HCT116 (cell line): Measurements from ENCODE around the gene IMMT.

ENCODE experiments used
- CBX3 ChIP-seq: IDR thresholded peaks from 2 replicates; pipeline ENCODE4 v1.6.1; 2012; ENCODE audit warnings: low read depth
- CEBPB ChIP-seq: IDR thresholded peaks from 2 replicates; pipeline ENCODE4 v1.6.1; 2012; ENCODE audit warnings: low read depth
- EGR1 ChIP-seq: IDR thresholded peaks from 2 replicates; pipeline ENCODE4 v1.6.1; 2012; ENCODE audit warnings: low read depth
- EZH2 ChIP-seq: fragments of 200-600 bp; sonication (generic); IDR thresholded peaks from 2 replicates; pipeline ENCODE4 v1.6.1; 2017; ENCODE audit warnings: antibody characterized with exemption, mixed run types
- POLR2A ChIP-seq: IDR thresholded peaks from 2 replicates; pipeline ENCODE4 v1.7.0; 2011; ENCODE audit warnings: borderline replicate concordance; ENCODE audit not compliant: insufficient read depth, insufficient read length; ENCODE audit errors: extremely low read depth
- POLR2AphosphoS5 ChIP-seq: IDR thresholded peaks from 2 replicates; pipeline ENCODE4 v1.6.1; 2011; ENCODE audit warnings: mild to moderate bottlenecking, low read depth, low read length, moderate library complexity
- SIN3A ChIP-seq: IDR thresholded peaks from 2 replicates; pipeline ENCODE4 v1.6.1; 2012; ENCODE audit warnings: low read depth
- SP1 ChIP-seq: IDR thresholded peaks from 2 replicates; pipeline ENCODE4 v1.6.1; 2012; ENCODE audit warnings: low read depth
- TF ChIP-seq, protein P1 (sequence below): IDR thresholded peaks from 2 replicates; pipeline ENCODE4 v1.6.1; 2012
- TF ChIP-seq, protein P2 (sequence below), 3 experiments: fragments of 200-600 bp in 1 of 3; sonication (generic) in 1 of 3; IDR thresholded peaks in 2 of 3; conservative IDR thresholded peaks in 1 of 3; 2 replicates each; pipeline ENCODE4 v1.5.1; 2012 to 2017; ENCODE audit warnings: low read depth in 2 of 3, low read length in 2 of 3, antibody characterized with exemption in 1 of 3, borderline replicate concordance in 1 of 3, control low read depth in 1 of 3, mild to moderate bottlenecking in 1 of 3, mixed read lengths in 1 of 3, mixed run types in 1 of 3, moderate library complexity in 1 of 3; ENCODE audit not compliant: insufficient read depth in 1 of 3
- TF ChIP-seq, protein P3 (sequence below): IDR thresholded peaks from 2 replicates; pipeline ENCODE4 v1.6.1; 2012

DNA sequence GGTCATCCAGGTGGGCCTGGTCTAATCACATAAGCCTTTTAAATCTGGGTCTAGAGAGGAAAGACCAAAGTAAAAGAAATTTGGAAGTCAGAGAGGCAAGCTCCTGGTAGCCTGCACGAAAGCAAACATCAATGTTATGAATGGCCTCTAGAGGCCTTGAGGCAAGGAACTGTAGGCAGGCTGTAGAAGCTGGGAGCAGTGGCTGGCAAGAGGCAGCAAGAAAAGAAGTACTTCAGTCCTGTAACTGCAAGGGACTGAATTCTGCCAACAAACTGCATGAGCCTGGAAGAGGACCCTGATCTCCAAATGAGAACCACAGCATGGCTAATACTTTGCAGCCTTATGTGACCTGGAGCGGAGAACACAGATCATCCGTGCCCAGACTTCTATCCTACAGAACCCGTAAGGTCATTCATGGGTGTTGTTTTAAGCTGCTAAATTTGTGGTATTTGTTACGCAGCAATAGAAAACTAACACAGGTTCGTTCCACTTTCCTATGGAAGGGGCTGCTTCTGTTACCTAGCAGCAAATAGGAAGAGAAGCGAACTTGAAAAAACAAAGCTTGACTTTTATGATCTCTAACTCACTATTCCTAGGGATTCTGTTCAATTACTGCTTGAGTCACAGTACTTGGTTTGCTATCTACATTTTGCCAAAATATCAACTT lies 1.2 kb downstream of the IMMT start:
- TF ChIP-seq, protein P1, sequence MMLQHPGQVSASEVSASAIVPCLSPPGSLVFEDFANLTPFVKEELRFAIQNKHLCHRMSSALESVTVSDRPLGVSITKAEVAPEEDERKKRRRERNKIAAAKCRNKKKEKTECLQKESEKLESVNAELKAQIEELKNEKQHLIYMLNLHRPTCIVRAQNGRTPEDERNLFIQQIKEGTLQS, result no peak
- no peak for TF ChIP-seq CEBPB
- TF ChIP-seq CBX3, result no peak
- TF ChIP-seq, protein P2, sequence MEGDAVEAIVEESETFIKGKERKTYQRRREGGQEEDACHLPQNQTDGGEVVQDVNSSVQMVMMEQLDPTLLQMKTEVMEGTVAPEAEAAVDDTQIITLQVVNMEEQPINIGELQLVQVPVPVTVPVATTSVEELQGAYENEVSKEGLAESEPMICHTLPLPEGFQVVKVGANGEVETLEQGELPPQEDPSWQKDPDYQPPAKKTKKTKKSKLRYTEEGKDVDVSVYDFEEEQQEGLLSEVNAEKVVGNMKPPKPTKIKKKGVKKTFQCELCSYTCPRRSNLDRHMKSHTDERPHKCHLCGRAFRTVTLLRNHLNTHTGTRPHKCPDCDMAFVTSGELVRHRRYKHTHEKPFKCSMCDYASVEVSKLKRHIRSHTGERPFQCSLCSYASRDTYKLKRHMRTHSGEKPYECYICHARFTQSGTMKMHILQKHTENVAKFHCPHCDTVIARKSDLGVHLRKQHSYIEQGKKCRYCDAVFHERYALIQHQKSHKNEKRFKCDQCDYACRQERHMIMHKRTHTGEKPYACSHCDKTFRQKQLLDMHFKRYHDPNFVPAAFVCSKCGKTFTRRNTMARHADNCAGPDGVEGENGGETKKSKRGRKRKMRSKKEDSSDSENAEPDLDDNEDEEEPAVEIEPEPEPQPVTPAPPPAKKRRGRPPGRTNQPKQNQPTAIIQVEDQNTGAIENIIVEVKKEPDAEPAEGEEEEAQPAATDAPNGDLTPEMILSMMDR (IDR thresholded peaks at IDR 0.05 in 2 of 3, conservative IDR thresholded peaks at IDR 0.05 in 1 of 3; ENCODE audit: borderline replicate concordance in 1 of 3, insufficient read depth in 1 of 3, low read depth in 2 of 3, low read length in 2 of 3), result no peak
- no peak for TF ChIP-seq EGR1
- no peak for TF ChIP-seq EZH2
- TF ChIP-seq, protein P3, sequence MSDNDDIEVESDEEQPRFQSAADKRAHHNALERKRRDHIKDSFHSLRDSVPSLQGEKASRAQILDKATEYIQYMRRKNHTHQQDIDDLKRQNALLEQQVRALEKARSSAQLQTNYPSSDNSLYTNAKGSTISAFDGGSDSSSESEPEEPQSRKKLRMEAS, result no peak
- no peak for TF ChIP-seq POLR2A
- no peak for TF ChIP-seq SIN3A
- no peak for TF ChIP-seq POLR2AphosphoS5
- no peak for TF ChIP-seq SP1
